Esophagus squamous epithelium (tissue), 5 donors: ENCODE results near the gene BSPRY. TPM values are rescaled to one million over a fixed set of nuclear protein-coding genes. Genes with fewer than 3 reads are reported as not detected.
A peak's percentile ranks its signal among the peaks of the same experiment; 100 is the strongest.

Experiments used
- DNase-seq: peaks from one replicate; lab custom pipeline; 2025; lab: John Stamatoyannopoulos, UW
- H3K27ac ChIP-seq, 4 donors: fragments of 200-600 bp; sonication (generic); one replicate each; pipeline ENCODE4 v1.5.1; 2016 to 2019; ENCODE audit warnings: mild to moderate bottlenecking in 1 of 4
- H3K27me3 ChIP-seq, 4 donors: fragments of 200-600 bp; sonication (generic); 1 replicate in 3 of 4; 2 replicates in 1 of 4; pipeline versions ENCODE4 v1.5.1 to v1.6.0; 2017 to 2021; ENCODE audit warnings: antibody characterized with exemption in 1 of 4
- H3K36me3 ChIP-seq, 3 donors: fragments of 200-600 bp; sonication (generic); one replicate each; pipeline ENCODE4 v1.5.1; 2016 to 2019
- H3K4me1 ChIP-seq, 3 donors: fragments of 200-600 bp; sonication (generic); one replicate each; pipeline ENCODE4 v1.5.1; 2017 to 2019
- H3K4me3 ChIP-seq, 4 donors: fragments of 200-600 bp; sonication (generic); 1 replicate in 3 of 4; 2 replicates in 1 of 4; pipeline ENCODE4 v1.5.1; 2016 to 2019; ENCODE audit warnings: mild to moderate bottlenecking in 2 of 4, moderate library complexity in 1 of 4
- H3K9me3 ChIP-seq, 3 donors: fragments of 200-600 bp; sonication (generic); one replicate each; pipeline ENCODE4 v1.5.1; 2016 to 2019
- CTCF ChIP-seq, 6 experiments: fragments of 450-650 bp in 4 of 6; fragments of 200-600 bp in 2 of 6; sonication (generic) in 2 of 6; IDR thresholded peaks; one replicate each; pipeline ENCODE4 v1.5.1; 2016 to 2019; ENCODE audit warnings: antibody characterized with exemption in 6 of 6, mild to moderate bottlenecking in 4 of 6, moderate library complexity in 4 of 6
- POLR2A ChIP-seq, 4 donors: fragments of 450-650 bp; IDR thresholded peaks; one replicate each; pipeline ENCODE4 v1.6.1; 2017; ENCODE audit warnings: antibody characterized with exemption in 4 of 4, mild to moderate bottlenecking in 4 of 4, moderate library complexity in 3 of 4
- WGBS, 2 donors: methylation state at CpG; one replicate each; pipeline ENCODE4 v1.1.5; 2018; 5-methylcytosine and 5-hydroxymethylcytosine counted together
- intact Hi-C: fragments of 100-400 bp; cut with DNase I; formaldehyde crosslinking; loops from one replicate; pipeline ENCODE4 v1.15.0; 2022
- total RNA-seq, 4 donors: library from RNA; depleted of rRNA; stranded (reverse); fragments of >200 nt; gene quantifications; one replicate each; pipeline ENCODE4 v1.1.0, GENCODE V29; 2016
- donor health status: DM: yes; HTN: yes; CAD: no.

The BSPRY gene
- total RNA-seq: 10 to 100 TPM; 18.1 to 50.1 (median 37.6) TPM

DNA sequence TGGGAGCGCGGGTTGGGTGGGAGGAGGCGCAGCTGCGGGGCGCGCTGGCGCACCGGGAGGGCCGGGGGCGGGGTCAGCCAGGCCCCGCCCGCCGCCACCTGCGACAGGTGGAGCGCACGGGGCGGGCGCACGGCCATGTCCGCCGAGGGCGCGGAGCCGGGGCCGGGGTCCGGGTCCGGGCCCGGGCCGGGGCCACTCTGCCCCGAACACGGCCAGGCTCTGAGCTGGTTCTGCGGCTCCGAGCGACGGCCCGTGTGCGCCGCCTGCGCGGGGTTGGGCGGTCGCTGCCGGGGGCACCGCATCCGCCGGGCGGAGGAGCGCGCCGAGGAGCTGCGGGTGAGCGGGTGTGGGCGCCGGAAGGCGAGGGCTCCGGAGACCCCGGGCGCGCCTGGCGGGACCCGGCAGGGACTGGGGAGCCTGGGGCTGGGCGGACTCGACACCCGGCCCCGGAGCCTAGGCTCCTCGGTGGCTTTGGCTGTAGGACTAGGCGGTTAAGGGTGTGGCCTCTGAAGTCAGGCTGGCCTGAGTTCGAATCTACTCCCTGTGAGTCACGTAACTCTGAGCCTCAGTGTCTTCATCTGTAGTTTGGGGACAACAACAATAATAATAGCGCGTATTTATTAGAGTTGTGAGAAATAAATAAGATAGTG lies at the start of gene BSPRY:
BSPRY (plus strand) TSS at position 97 of the 650 bp plus-strand sequence; CDS start at position 136, 39 bp downstream.
- Histone ChIP-seq H3K36me3 (peaks cover 0 to 2% (median 0%) of the 10 kb centered on the region in 3 donors), H3K4me3 (peak within 1 kb of the TSS; percentile 42 to 71 (median 64)), H3K27me3 (peaks cover 0 to 39% (median 0%) of the 10 kb centered on the region in 4 donors), H3K27ac (peak within 1 kb of the TSS; percentile 23 to 84 (median 64)), H3K4me1 (peaks cover 8 to 37% (median 9%) of the 10 kb centered on the region in 3 donors), H3K9me3 (no peaks in the 10 kb centered on the region)
- TF ChIP-seq POLR2A (IDR thresholded peaks at IDR 0.05) (peak in 1 of 4 donors; percentile 14), CTCF (IDR thresholded peaks at IDR 0.05) (no peak)
- intact Hi-C loops: no loop called here
- no peak for DNase-seq
- 2 to 5% methylated on average over 10 to 15 of the region's 71 CpGs for WGBS, 2 donors

DNA sequence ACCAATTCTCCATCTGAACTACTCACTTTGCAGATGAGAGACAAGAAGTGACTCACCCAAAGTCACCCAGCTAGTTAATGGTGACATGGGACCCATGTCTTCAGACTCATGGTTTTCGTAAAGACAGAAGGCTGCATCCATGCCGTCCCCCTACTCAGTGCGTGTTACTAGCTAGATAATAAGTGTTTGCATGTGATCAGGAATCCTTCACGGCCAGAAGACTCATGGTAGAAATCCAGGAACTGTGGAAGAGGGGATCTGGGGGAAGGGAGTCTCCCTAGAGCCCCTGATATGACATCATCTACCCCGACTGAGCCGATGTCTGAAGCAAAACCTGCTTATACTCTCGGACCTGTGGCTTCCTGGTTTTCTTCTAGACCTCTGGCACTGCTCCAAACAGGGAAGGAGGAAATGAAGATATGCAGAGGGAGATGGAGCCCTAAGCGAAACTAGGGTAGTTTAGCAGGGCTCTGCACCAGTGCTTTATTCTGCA lies 49.5 kb upstream of the BSPRY start:
- H3K27me3 ChIP-seq: peaks cover 0 to 25% (median 0%) of the 10 kb centered on the region in 4 donors
- no peaks in the 10 kb centered on the region for H3K9me3 ChIP-seq
- no peak overlapping the region for H3K4me3 ChIP-seq
- no peak for DNase-seq
- intact Hi-C loops: no loop called here
- peaks cover 0 to 12% (median 3%) of the 10 kb centered on the region in 3 donors for H3K4me1 ChIP-seq
- H3K36me3 ChIP-seq: no peaks in the 10 kb centered on the region
- H3K27ac ChIP-seq: no peak overlapping the region
- TF ChIP-seq CTCF (IDR thresholded peaks at IDR 0.05) (no peak), POLR2A (IDR thresholded peaks at IDR 0.05) (no peak)
- WGBS, 2 donors: 50 to 53% methylated on average over 8 of the region's 8 CpGs

DNA sequence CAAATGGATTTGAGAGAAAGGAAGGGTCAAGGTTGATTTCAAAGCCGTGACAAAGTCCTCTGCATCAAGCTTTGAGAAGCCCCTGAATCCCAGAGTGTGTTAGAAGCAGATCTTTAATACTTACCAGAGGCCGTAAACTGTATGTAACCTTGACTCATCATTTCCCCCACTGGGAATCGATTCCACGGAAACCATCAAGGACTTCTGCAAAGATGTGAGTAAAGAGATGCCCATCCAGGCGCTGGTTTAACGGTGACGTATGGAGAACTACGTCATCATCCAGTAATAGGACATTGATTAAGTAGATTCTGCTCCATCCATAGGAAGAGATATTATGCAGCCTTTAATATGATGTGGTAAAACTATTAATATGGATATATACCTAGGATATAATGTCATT lies 47.8 kb upstream of the BSPRY start:
- DNase-seq: no peak
- Histone ChIP-seq H3K27ac (no peak overlapping the region), H3K27me3 (peaks cover 0 to 25% (median 0%) of the 10 kb centered on the region in 4 donors), H3K36me3 (no peaks in the 10 kb centered on the region), H3K4me3 (no peak overlapping the region), H3K9me3 (no peaks in the 10 kb centered on the region), H3K4me1 (peaks cover 0 to 12% (median 3%) of the 10 kb centered on the region in 3 donors)
- 82 to 90% methylated on average over 8 of the region's 8 CpGs for WGBS, 2 donors
- TF ChIP-seq POLR2A (IDR thresholded peaks at IDR 0.05) (no peak), CTCF (IDR thresholded peaks at IDR 0.05) (no peak)
- intact Hi-C loops: no loop called here

DNA sequence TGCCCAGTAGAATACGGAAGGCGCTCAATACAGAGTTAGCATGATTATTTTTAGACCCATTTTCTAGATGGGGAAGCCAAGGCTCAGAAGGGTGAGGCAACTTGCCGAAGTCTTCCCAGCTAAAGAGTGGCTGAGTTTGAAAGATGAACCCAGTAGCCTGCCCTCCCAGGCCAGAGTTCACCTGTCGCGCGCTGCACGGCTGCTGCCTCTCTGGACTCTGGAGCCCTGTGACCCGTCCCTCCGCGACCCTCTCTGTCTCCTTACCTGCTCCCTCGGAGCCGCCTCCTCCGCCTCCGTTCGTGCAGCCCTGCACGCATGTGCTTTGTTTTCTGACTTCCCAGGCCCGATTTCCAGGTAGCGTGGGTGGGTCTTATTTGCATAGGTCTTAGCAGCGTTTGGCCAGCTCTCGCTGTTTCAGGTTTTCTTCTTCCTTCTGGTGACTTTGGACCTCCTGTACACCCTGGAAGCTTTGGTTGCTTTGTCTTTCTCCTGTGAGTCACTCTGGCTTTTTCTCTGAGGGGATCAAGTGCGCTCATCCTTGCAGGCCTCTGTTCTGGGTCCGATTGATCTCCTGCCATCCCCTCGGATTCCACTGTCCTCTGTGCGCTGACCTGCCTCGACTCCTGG lies 46.4 kb upstream of the BSPRY start, which contains the start of gene RNF183:
RNF183 (minus strand) TSS at position 585 of the 627 bp plus-strand sequence. CDS start 5,192 bp downstream, outside the sequence.
- no peak for DNase-seq
- no peaks in the 10 kb centered on the region for H3K36me3 ChIP-seq
- TF ChIP-seq CTCF (IDR thresholded peaks at IDR 0.05) (no peak), POLR2A (IDR thresholded peaks at IDR 0.05) (no peak)
- H3K27me3 ChIP-seq: peaks cover 0 to 26% (median 0%) of the 10 kb centered on the region in 4 donors
- peaks cover 0 to 12% (median 3%) of the 10 kb centered on the region in 3 donors for H3K4me1 ChIP-seq
- WGBS, 2 donors: 41 to 55% methylated on average over 24 of the region's 25 CpGs
- no peak within 1 kb of the TSS for H3K27ac ChIP-seq
- H3K4me3 ChIP-seq: peak within 1 kb of the TSS in 2 of 4 donors; percentile 18 to 43
- no peaks in the 10 kb centered on the region for H3K9me3 ChIP-seq
- intact Hi-C loops: no loop called here

GRCh38 chr9:113306566-113306965 lies 42.8 kb upstream of the BSPRY start:
- peaks cover 0 to 12% (median 3%) of the 10 kb centered on the region in 3 donors for H3K4me1 ChIP-seq
- no peak for DNase-seq
- no peaks in the 10 kb centered on the region for H3K36me3 ChIP-seq
- WGBS, 2 donors: 63 to 88% methylated on average over 1 of the region's 1 CpG
- intact Hi-C loops: no loop called here
- no peak overlapping the region for H3K4me3 ChIP-seq
- TF ChIP-seq POLR2A (IDR thresholded peaks at IDR 0.05) (no peak), CTCF (IDR thresholded peaks at IDR 0.05) (no peak)
- H3K27ac ChIP-seq: no peak overlapping the region
- H3K27me3 ChIP-seq: peaks cover 0 to 14% (median 0%) of the 10 kb centered on the region in 4 donors
- H3K9me3 ChIP-seq: no peaks in the 10 kb centered on the region
